Kidney epithelial cell (primary cell): ENCODE results near the gene HIPK1. TPM values are rescaled to one million over a fixed set of nuclear protein-coding genes. Genes with fewer than 3 reads are reported as not detected.

Experiments
- DNase-seq: peaks from one replicate; pipeline ENCODE4 v3.0.0-alpha.2; 2010; ENCODE audit warnings: low read depth
- H3K27me3 ChIP-seq: 2 replicates; pipeline ENCODE4 v1.6.0; 2011; ENCODE audit warnings: low read length; ENCODE audit not compliant: control insufficient read depth, insufficient read depth
- H3K36me3 ChIP-seq: 2 replicates; pipeline ENCODE4 v1.5.1; 2011; ENCODE audit warnings: low read length; ENCODE audit not compliant: control insufficient read depth, insufficient read depth
- H3K4me3 ChIP-seq: 2 replicates; pipeline ENCODE4 v1.5.1; 2011; ENCODE audit warnings: low read depth, mild to moderate bottlenecking, control low read depth, low read length
- CTCF ChIP-seq: IDR thresholded peaks from 2 replicates; pipeline ENCODE4 v1.5.1; 2011; ENCODE audit warnings: mild to moderate bottlenecking, moderate library complexity, low read length, control low read depth, inconsistent platforms; ENCODE audit not compliant: insufficient read depth, poor library complexity, severe bottlenecking
- total RNA-seq: library from RNA; depleted of rRNA; stranded (reverse); fragments of >200 nt; gene quantifications from 2 replicates; pipeline ENCODE4 v1.2.3, GENCODE V29; 2015

The HIPK1 gene
- total RNA-seq, 1 donor from 2014 or later = 25.6 TPM

DNA sequence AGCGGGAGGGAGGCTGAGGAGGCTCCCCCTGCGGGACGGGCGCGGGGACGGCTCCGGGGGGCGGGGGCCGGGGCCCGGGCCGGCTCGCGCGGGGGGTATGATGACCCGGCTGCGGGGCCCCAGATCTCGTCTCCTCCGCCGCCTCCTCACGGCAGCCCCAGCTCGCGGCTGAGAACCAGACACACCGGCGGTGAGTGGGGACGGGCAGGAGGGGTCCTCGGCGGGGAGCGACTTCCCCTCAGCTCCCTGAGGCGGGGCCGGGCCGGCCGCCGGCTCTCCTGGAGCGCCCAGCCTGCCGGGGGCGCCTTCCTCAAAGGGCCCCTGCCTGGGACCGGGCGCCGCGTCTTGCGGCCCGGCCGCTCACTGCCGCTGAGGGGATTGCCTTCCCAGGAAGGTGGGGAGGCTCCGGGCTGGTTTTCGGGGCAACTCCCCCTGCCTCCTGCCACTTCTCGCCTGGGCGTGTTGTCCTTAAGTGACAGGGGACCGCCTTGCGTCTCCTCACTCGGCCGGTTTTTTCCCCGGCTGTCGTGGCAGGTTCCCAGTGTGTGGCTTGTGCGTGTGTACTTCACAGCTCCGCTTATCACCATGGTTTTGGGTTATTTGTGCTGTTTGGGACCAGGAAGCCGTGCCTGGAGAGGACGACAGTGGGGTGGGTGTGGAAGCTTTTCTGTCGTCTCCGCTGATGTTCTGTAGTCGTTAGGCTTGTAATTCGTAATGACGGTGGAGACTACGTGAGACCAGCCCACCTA is 800 bp downstream of the HIPK1 start:
- no peak for TF ChIP-seq CTCF
- H3K27me3 ChIP-seq = no peaks in the 10 kb centered on the region
- no peaks in the 10 kb centered on the region for H3K36me3 ChIP-seq
- DNase-seq = no peak
- H3K4me3 ChIP-seq = peak overlapping the region; percentile 75

- TF ChIP-seq CTCF = no peak
- peak; percentile 42 for DNase-seq
- Histone ChIP-seq H3K36me3 (no peaks in the 10 kb centered on the region), H3K4me3 (peak overlapping the region; percentile 75), H3K27me3 (no peaks in the 10 kb centered on the region)
Measured at GRCh38 chr1:113930499-113931161, 1.5 kb downstream of the HIPK1 start.

DNA sequence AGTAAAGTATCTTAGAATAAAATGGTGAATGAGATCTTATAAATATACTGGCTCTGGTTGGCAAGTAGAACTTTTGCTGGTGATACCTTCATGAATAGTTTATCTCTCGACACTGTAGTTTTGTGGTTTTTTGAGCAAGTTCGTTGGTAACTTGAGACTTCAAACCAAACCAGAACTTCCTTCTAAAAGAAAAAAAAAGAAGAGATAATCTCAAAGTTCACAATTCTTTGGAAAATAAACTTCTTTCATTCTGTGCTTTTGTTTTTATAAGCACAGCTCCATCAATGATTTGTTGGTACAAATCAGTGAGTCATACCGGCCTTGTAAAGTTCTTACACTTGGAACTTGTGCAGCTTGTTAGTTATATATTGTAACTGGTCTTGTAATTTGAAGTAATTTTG is 2.3 kb downstream of the HIPK1 start:
- Histone ChIP-seq H3K36me3 (no peaks in the 10 kb centered on the region), H3K4me3 (no peak overlapping the region), H3K27me3 (no peaks in the 10 kb centered on the region)
- no peak for TF ChIP-seq CTCF
- DNase-seq = no peak

GRCh38 chr1:113934006-113934405 is 4.9 kb downstream of the HIPK1 start:
- no peak for TF ChIP-seq CTCF
- Histone ChIP-seq H3K36me3 (no peaks in the 10 kb centered on the region), H3K27me3 (no peaks in the 10 kb centered on the region), H3K4me3 (no peak overlapping the region)
- DNase-seq = no peak

DNA sequence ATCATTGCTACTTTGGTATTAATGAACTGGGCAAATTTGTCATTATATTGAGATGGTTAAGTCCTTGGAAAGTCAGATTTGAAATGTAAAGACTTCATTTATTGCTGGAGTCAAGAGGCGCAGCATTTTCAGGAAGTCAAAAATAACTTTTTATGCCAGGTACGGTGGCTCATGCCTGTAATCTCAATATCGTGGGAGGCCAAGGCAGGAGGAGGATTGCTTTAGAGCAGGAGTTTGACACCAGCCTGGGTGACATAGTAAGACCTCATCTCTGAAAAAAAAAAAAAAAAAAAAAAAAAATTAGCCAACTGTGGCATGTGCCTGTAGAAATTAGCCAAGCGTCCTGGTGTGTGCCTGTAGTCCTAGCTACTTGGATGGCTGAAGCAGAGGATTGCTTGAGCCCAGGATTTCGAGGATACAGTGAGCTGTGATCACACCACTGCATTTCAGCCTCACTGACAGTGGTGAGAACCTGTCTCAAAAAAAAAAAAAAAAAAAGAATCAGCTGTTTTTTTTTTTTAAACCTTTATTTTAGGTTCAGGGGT is 5.5 kb downstream of the HIPK1 start:
- no peak overlapping the region for H3K4me3 ChIP-seq
- DNase-seq = no peak
- no peak for TF ChIP-seq CTCF

More for the DNA sequence above, 5.5 kb downstream of the HIPK1 start:
- Histone ChIP-seq H3K27me3 (no peaks in the 10 kb centered on the region), H3K36me3 (no peaks in the 10 kb centered on the region)
